ENCODE results near the gene KDM8.
"Not testable (repeated sequence)": the region's sequence is repeated elsewhere in the genome, so short reads cannot be mapped to it uniquely, and the experiment has no call there.

KDM8 gene

GRCh38 chr16:27191352-27191924, 11.9 kb upstream of the KDM8 start:
- DNase-seq (ENCODE audit: low spot score), result no peak

- DNase-seq (ENCODE audit: low spot score), result no peak
These were observed 9.9 kb upstream of the KDM8 start for GRCh38 chr16:27193300-27193990.

GRCh38 chr16:27195076-27195741, 8.1 kb upstream of the KDM8 start:
- no peak for DNase-seq (ENCODE audit: low spot score)

DNA sequence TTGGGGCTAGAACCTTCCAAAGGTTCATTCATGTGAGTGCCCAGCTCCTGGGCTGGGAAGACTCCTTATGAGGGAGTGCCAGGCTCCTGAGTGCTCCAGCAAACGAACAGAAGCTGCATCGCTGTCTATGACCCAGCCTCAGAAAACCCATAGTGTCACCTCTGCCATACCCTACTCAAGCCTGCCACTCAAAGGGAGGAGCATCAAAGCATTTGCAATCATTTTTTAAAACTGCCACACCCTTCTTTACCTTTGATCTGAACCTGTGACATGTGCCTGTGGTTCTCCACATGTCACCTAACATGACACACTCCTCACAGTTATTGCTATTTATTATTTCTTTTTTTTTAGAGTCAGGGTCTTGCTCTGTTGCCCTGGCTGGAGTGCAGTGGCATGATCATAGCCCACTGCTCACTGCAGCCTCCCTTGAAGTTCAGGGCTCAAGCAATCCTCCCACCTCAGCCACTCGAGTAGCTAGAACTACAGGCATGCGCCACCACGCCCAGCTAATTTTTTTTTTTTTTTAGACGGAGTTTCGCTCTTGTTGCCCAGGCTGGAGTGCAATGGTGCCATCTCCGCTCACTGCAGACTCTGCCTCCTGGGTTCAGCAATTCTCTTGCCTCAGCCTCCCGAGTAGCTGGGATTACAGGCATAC, 7.3 kb upstream of the KDM8 start:
- no peak for DNase-seq (ENCODE audit: low spot score)

GRCh38 chr16:27197004-27197403, 6.3 kb upstream of the KDM8 start:
- DNase-seq (ENCODE audit: low spot score), result no peak

DNA sequence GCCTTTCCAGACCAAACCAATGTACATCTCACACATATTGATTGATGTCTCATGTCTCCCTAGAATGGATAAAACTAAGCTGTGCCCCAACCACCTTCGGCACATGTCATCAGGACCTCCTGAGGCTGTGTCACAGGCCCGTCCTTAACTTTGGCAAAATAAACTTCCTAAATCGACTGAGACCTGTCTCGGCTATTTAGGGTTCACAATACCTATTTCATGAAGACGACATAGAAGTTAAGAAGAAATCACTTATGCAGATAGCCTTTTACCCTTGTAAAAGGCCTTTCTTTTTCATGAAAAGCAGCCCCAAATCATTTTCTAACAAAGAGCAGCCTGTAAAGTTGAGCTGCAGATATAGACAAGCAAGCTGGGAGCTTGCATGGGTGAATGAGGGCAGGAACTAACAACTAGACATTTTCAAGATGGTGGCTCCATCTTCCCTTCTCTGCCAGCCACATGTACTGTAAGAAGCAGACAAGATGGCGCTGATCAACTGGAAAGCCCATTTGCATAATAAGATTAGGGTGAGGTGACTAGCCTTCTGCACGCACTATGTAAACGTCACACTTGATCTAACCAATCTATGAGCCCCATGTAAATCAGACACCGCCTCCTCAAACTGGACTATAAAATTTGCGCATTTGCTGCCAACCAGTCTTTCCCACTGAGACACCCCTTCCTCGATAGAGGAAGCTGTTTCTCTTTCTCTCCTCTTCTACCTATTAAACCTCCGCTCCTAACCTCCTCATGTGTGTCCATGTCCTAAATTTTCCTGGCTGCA, 4.7 kb upstream of the KDM8 start:
- DNase-seq (ENCODE audit: low spot score), result no peak

- no peak for DNase-seq (ENCODE audit: low spot score)
These were observed 4.1 kb upstream of the KDM8 start for GRCh38 chr16:27199235-27199586.

GRCh38 chr16:27199736-27200135, 3.6 kb upstream of the KDM8 start:
- no peak for DNase-seq (ENCODE audit: low spot score)

DNA sequence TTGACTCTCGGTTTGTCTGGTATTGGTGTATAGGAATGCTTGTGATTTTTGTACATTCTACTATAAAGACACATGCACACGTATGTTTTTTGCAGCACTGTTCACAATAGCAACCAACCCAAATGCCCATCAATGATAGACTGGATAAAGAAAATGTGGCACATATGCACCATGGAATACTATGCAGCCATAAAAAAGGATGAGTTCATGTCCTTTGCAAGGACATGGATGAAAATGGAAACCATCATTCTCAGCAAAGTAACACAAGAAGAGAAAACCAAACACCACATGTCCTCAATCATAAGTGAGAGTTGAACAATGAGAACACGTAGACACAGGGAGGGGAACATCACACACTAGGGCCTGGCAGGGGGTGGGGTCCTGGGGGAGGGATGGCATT, 2.4 kb upstream of the KDM8 start:
- DNase-seq (ENCODE audit: low spot score), result not testable (repeated sequence)

- peak; percentile 85 for DNase-seq (ENCODE audit: low spot score)
These were observed 311 bp upstream of the KDM8 start for GRCh38 chr16:27202923-27203506.

DNA sequence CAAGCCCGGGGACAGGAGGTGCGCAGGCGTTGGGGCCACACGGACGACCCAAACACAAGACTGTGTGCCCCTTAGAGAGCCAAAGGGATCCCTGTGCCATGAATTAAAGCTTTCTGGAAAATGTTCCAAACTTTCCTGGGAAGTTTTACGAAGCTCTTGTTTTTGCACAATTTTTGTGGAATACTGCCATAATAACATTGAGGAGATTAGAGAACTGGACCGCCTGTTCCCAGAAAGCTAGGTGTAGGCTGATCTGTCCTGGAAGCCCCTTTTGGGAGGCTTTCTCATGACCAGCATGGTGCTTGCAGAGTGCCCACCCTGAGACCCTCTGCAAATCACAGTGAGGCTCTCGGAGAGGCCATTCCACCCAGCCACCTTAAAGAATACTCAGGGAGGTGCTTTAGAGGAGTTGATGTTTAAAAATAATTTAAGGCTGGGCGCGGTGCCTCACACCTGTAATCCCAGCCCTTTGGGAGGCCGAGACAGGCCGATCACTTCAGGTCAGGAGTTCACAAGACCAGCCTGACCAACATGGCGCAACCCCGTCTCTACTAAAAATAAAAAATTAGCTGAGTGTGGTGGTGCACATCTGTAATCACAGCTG, 1.1 kb downstream of the KDM8 start:
- DNase-seq (ENCODE audit: low spot score), result no peak

- DNase-seq (ENCODE audit: low spot score), result no peak
These were observed 2.2 kb downstream of the KDM8 start for GRCh38 chr16:27205423-27206065.

- not testable (repeated sequence) for DNase-seq (ENCODE audit: low spot score)
These were observed 3.8 kb downstream of the KDM8 start for GRCh38 chr16:27207121-27207520.

- no peak for DNase-seq (ENCODE audit: low spot score)
These were observed 4.9 kb downstream of the KDM8 start for GRCh38 chr16:27208081-27208680.

- no peak for DNase-seq (ENCODE audit: low spot score)
These were observed 5.5 kb downstream of the KDM8 start for GRCh38 chr16:27208796-27209195.

DNA sequence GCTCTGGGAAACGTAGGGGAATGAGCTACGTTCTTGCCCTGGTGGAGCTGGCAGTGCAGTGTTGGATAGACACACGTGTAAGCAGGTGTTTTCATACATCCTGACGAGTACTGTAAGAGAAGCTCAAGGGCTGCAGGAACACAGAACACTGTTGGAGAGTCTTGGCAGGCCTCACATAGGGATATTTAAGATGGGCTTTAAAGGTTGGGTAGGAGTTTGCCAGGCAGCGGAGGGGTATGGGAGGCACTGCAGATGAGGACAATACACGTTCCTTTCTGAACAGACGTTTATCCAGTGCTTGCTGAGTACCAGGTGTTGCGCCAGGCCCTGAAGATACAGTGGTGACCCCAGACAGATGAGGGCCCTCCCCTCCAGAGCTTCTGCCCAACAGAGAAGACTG, 6.3 kb downstream of the KDM8 start:
- no peak for DNase-seq (ENCODE audit: low spot score)

DNA sequence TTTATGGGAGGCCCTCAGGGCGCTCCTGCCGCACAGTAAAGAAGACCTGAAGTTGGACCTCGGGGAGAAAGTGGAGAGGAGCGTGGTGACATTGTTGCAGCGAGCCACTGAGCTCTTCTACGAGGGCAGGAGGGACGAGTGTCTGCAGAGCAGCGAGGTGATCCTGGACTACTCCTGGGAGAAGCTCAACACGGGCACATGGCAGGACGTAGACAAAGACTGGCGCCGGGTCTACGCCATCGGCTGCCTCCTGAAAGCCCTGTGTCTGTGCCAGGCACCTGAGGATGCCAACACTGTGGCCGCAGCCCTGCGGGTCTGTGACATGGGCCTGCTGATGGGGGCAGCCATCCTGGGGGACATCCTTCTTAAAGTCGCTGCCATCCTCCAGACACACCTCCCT, 6.8 kb downstream of the KDM8 start:
- DNase-seq (ENCODE audit: low spot score), result no peak

- no peak for DNase-seq (ENCODE audit: low spot score)
These were observed 7.7 kb downstream of the KDM8 start for GRCh38 chr16:27211026-27211425.

- no peak for DNase-seq (ENCODE audit: low spot score)
These were observed 11.0 kb downstream of the KDM8 start for GRCh38 chr16:27214084-27214961.

DNA sequence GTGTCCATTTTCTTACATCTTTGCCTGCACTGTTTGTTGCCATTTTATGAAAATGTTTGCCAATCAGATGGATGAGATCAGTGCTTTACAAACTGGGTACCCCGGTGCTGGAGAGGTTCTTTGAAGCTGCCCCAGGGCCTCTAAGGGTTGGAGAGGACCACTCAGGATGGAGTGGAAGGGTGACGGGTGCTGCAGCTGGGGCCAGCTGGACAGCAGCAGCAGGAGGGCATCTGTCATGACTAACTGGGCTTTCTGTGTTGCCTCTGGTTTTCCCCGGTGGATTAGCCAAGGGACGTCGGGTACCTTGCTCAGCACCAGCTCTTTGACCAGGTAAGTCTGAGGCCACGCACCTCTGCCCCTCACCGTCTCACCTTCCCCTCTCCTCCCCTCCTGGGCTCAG, 12.3 kb downstream of the KDM8 start:
- no peak for DNase-seq (ENCODE audit: low spot score)
